ENCODE data around the gene NLN. TPM values are rescaled to one million over a fixed set of nuclear protein-coding genes. Genes with fewer than 3 reads are reported as not detected.
A peak's percentile ranks its signal among the peaks of the same experiment; 100 is the strongest.

Gene NLN
- total and polyA plus RNA-seq, 9 of the 15 experiments (the other 6 are each of a cell fraction or from before 2014, with no cell fraction given): 6.9 to 45.2 (median 28.8) TPM

DNA sequence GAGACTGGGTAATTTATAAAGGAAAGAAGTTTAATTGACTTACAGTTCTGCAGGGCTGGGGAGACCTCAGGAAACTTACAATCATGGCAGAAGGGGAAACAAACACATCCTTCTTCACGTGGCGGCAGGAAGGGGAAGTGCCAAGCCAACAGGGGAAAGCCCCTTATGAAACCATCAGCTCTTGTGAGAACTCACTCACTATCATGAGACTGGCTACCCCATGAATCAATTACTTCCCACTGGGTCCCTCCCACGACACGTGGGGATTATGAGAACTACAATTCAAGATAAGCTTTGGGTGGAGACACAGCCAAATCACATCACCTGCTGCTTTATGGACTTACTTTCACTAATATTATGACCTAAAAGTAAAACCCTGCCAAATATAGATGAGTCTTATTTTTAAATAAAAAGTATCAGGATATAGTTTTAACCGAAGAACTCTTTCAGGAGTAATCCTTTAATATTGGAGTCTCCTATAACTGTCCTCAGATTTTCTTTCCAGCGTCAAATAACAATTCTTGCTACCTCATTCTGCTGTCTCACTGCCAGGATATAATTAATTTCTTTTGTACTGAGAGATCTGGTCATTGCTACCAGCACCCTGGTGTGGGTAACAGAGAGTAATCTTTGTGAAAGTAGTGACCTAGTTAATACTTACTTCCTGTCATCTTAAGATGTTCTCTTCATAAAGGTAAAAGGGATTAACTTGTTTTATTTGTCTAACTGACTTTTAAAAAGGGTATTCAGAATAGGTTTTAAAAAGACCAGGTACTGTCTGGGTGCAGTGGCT lies 68.6 kb downstream of the NLN start:
- Histone ChIP-seq H3K4me3 (no peak overlapping the region), H3K79me2 (ENCODE audit: control insufficient read depth, insufficient read depth, low read length) (no peaks in the 10 kb centered on the region), H3K27ac (ENCODE audit: extremely low read depth, low read depth, low read length) (no peak overlapping the region), H2AFZ (ENCODE audit: low read depth, low read length) (no peak overlapping the region), H3K36me3 (ENCODE audit: control insufficient read depth, insufficient read depth, low read length) (peaks cover 37% of the 10 kb centered on the region; the same call in 2 of the 3 replicates), H3K9ac (ENCODE audit: insufficient read depth in 1 of 2, low read depth in 2 of 2, low read length in 2 of 2) (no peak overlapping the region), H3K9me1 (ENCODE audit: control insufficient read depth, insufficient read depth, low read length) (no peaks in the 10 kb centered on the region), H4K20me1 (replicated peaks; ENCODE audit: control insufficient read depth, insufficient read depth, low read length) (no peaks in the 10 kb centered on the region), H3K9me3 (replicated peaks; ENCODE audit: control insufficient read depth, insufficient read depth, low read depth, low read length) (no peaks in the 10 kb centered on the region), H3K4me2 (ENCODE audit: insufficient read depth, low read length) (no peak overlapping the region), H3K4me1 (replicated peaks in 1 of 2; ENCODE audit: control insufficient read depth in 2 of 2, insufficient read depth in 2 of 2, low read length in 2 of 2) (no peaks in the 10 kb centered on the region), H3K27me3 (ENCODE audit: control insufficient read depth in 2 of 2, insufficient read depth in 2 of 2, low read length in 2 of 2) (no peaks in the 10 kb centered on the region)
- no TSS peak for BruUV-seq (replicated peaks)
- WGBS (ENCODE audit: insufficient coverage, low coverage, missing lambda C conversion rate): 53% methylated on average over 6 of the region's 6 CpGs
- DNase-seq (ENCODE audit: extremely low read depth in 1 of 4, low spot score in 3 of 4) (no peak), FAIRE-seq (no peak), ATAC-seq (no peak; the same call in 2 of the 3 replicates)
- ChIA-PET POLR2A (interaction anchor here (0.7 kb wide), 1 partner anchor 364 kb away, joined by 3 read pairs; no protein-coding TSS in a partner anchor), CTCF (ENCODE audit: low intra/inter-chr PET ratio) (interaction anchor here (0.5 kb wide), 1 partner anchor 190 kb away, joined by 3 read pairs; no protein-coding TSS in a partner anchor)
- in situ Hi-C loops (cut with MboI): no loop called here
- TF ChIP-seq, protein P1, sequence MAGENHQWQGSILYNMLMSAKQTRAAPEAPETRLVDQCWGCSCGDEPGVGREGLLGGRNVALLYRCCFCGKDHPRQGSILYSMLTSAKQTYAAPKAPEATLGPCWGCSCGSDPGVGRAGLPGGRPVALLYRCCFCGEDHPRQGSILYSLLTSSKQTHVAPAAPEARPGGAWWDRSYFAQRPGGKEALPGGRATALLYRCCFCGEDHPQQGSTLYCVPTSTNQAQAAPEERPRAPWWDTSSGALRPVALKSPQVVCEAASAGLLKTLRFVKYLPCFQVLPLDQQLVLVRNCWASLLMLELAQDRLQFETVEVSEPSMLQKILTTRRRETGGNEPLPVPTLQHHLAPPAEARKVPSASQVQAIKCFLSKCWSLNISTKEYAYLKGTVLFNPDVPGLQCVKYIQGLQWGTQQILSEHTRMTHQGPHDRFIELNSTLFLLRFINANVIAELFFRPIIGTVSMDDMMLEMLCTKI (IDR thresholded peaks at IDR 0.05; ENCODE audit: partially characterized antibody): no peak
- TF ChIP-seq MAZ (CRISPR knock-in tag; conservative IDR thresholded peaks at IDR 0.05 in 1 of 2, IDR thresholded peaks at IDR 0.05 in 1 of 2): no peak
- TF ChIP-seq, protein P2, sequence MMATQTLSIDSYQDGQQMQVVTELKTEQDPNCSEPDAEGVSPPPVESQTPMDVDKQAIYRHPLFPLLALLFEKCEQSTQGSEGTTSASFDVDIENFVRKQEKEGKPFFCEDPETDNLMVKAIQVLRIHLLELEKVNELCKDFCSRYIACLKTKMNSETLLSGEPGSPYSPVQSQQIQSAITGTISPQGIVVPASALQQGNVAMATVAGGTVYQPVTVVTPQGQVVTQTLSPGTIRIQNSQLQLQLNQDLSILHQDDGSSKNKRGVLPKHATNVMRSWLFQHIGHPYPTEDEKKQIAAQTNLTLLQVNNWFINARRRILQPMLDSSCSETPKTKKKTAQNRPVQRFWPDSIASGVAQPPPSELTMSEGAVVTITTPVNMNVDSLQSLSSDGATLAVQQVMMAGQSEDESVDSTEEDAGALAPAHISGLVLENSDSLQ (IDR thresholded peaks at IDR 0.05): peak; percentile 27; the same call in 1 of the 2 replicates
- TF ChIP-seq, protein P3, sequence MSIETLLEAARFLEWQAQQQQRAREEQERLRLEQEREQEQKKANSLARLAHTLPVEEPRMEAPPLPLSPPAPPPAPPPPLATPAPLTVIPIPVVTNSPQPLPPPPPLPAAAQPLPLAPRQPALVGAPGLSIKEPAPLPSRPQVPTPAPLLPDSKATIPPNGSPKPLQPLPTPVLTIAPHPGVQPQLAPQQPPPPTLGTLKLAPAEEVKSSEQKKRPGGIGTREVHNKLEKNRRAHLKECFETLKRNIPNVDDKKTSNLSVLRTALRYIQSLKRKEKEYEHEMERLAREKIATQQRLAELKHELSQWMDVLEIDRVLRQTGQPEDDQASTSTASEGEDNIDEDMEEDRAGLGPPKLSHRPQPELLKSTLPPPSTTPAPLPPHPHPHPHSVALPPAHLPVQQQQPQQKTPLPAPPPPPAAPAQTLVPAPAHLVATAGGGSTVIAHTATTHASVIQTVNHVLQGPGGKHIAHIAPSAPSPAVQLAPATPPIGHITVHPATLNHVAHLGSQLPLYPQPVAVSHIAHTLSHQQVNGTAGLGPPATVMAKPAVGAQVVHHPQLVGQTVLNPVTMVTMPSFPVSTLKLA (conservative IDR thresholded peaks at IDR 0.05): no peak
- TF ChIP-seq, protein P4, sequence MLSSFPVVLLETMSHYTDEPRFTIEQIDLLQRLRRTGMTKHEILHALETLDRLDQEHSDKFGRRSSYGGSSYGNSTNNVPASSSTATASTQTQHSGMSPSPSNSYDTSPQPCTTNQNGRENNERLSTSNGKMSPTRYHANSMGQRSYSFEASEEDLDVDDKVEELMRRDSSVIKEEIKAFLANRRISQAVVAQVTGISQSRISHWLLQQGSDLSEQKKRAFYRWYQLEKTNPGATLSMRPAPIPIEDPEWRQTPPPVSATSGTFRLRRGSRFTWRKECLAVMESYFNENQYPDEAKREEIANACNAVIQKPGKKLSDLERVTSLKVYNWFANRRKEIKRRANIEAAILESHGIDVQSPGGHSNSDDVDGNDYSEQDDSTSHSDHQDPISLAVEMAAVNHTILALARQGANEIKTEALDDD (IDR thresholded peaks at IDR 0.05): no peak
- TF ChIP-seq MEIS2 (IDR thresholded peaks at IDR 0.05; ENCODE audit: partially characterized antibody): peak; percentile 15
- no peak for TF ChIP-seq PTRF (tag; IDR thresholded peaks at IDR 0.05)
- TF ChIP-seq HNRNPUL1 (IDR thresholded peaks at IDR 0.05; ENCODE audit: low read length): no peak
- no peak for TF ChIP-seq CC2D1A (IDR thresholded peaks at IDR 0.05)
- no peak for TF ChIP-seq IRF2 (CRISPR knock-in tag; IDR thresholded peaks at IDR 0.05)
- TF ChIP-seq BRD4 (IDR thresholded peaks at IDR 0.05): no peak
- TF ChIP-seq MCM3 (IDR thresholded peaks at IDR 0.05): no peak
- intact Hi-C loops (cut with micrococcal nuclease): no loop called here
